ENCODE results near the gene TDRD12. TPM values are rescaled to one million over a fixed set of nuclear protein-coding genes. Genes with fewer than 3 reads are reported as not detected.
"Not testable (repeated sequence)": the region's sequence is repeated elsewhere in the genome, so short reads cannot be mapped to it uniquely, and the experiment has no call there.

The TDRD12 gene
- total and polyA plus RNA-seq, 5 donors = 0.06 to 1.0 (median 0.13) TPM; not detected in 1

- Histone ChIP-seq H3K4me3 (ENCODE audit: low read length) (no peak overlapping the region), H3K27me3 (ENCODE audit: control insufficient read depth, insufficient read depth) (no peaks in the 10 kb centered on the region), H3K27ac (ENCODE audit: low read length) (no peak overlapping the region), H3K9me3 (ENCODE audit: control insufficient read depth, low read length) (no peaks in the 10 kb centered on the region), H3K4me1 (ENCODE audit: control insufficient read depth, insufficient read depth, low read length) (no peaks in the 10 kb centered on the region)
- WGBS = 65% methylated on average over 5 of the region's 5 CpGs
- no peak for DNase-seq
- intact Hi-C loops (cut with DNase I) = no loop called here
- no peak for ATAC-seq
These were observed 28.9 kb downstream of the TDRD12 start for GRCh38 chr19:32748497-32748896.

- Histone ChIP-seq H3K4me1 (ENCODE audit: control insufficient read depth, insufficient read depth, low read length) (no peaks in the 10 kb centered on the region), H3K4me3 (ENCODE audit: low read length) (no peak overlapping the region), H3K27ac (ENCODE audit: low read length) (no peak overlapping the region), H3K9me3 (ENCODE audit: control insufficient read depth, low read length) (no peaks in the 10 kb centered on the region), H3K27me3 (ENCODE audit: control insufficient read depth, insufficient read depth) (no peaks in the 10 kb centered on the region)
- DNase-seq (no peak), ATAC-seq (no peak)
- WGBS = 68% methylated on average over 3 of the region's 3 CpGs
- intact Hi-C loops (cut with DNase I) = no loop called here
These were observed 29.4 kb downstream of the TDRD12 start for GRCh38 chr19:32748948-32749347.

GRCh38 chr19:32749361-32749760 lies 29.8 kb downstream of the TDRD12 start:
- Histone ChIP-seq H3K4me1 (ENCODE audit: control insufficient read depth, insufficient read depth, low read length) (no peaks in the 10 kb centered on the region), H3K27ac (ENCODE audit: low read length) (no peak overlapping the region), H3K27me3 (ENCODE audit: control insufficient read depth, insufficient read depth) (no peaks in the 10 kb centered on the region), H3K4me3 (ENCODE audit: low read length) (no peak overlapping the region), H3K9me3 (ENCODE audit: control insufficient read depth, low read length) (no peaks in the 10 kb centered on the region)
- DNase-seq (no peak), ATAC-seq (no peak)
- WGBS = 71% methylated on average over 6 of the region's 6 CpGs
- intact Hi-C loops (cut with DNase I) = no loop called here

GRCh38 chr19:32750441-32751055 lies 31.0 kb downstream of the TDRD12 start:
- no peak overlapping the region for H3K4me3 ChIP-seq (ENCODE audit: low read length)
- H3K9me3 ChIP-seq (ENCODE audit: control insufficient read depth, low read length) = no peaks in the 10 kb centered on the region
- no peaks in the 10 kb centered on the region for H3K4me1 ChIP-seq (ENCODE audit: control insufficient read depth, insufficient read depth, low read length)
- H3K27ac ChIP-seq (ENCODE audit: low read length) = no peak overlapping the region
- DNase-seq = no peak
- WGBS = 58% methylated on average over 4 of the region's 4 CpGs
- H3K27me3 ChIP-seq (ENCODE audit: control insufficient read depth, insufficient read depth) = no peaks in the 10 kb centered on the region
- intact Hi-C loops (cut with DNase I) = no loop called here
- ATAC-seq = no peak

- WGBS = 78% methylated on average over 2 of the region's 2 CpGs
- ATAC-seq (no peak), DNase-seq (no peak)
- Histone ChIP-seq H3K9me3 (ENCODE audit: control insufficient read depth, low read length) (no peaks in the 10 kb centered on the region), H3K27me3 (ENCODE audit: control insufficient read depth, insufficient read depth) (no peaks in the 10 kb centered on the region), H3K4me1 (ENCODE audit: control insufficient read depth, insufficient read depth, low read length) (no peaks in the 10 kb centered on the region), H3K27ac (ENCODE audit: low read length) (no peak overlapping the region), H3K4me3 (ENCODE audit: low read length) (no peak overlapping the region)
- intact Hi-C loops (cut with DNase I) = no loop called here
These were observed 31.5 kb downstream of the TDRD12 start for GRCh38 chr19:32751066-32751465.

- Histone ChIP-seq H3K27ac (ENCODE audit: low read length) (no peak overlapping the region), H3K27me3 (ENCODE audit: control insufficient read depth, insufficient read depth) (no peaks in the 10 kb centered on the region), H3K9me3 (ENCODE audit: control insufficient read depth, low read length) (no peaks in the 10 kb centered on the region), H3K4me3 (ENCODE audit: low read length) (no peak overlapping the region), H3K4me1 (ENCODE audit: control insufficient read depth, insufficient read depth, low read length) (no peaks in the 10 kb centered on the region)
- DNase-seq = no peak
- no peak for ATAC-seq
- intact Hi-C loops (cut with DNase I) = no loop called here
- WGBS = 74% methylated on average over 3 of the region's 3 CpGs
These were observed 37.6 kb downstream of the TDRD12 start for GRCh38 chr19:32757189-32757588.

GRCh38 chr19:32765365-32765764 lies 45.8 kb downstream of the TDRD12 start:
- 88% methylated on average over 5 of the region's 5 CpGs for WGBS
- H3K4me1 ChIP-seq (ENCODE audit: control insufficient read depth, insufficient read depth, low read length); H3K27me3 ChIP-seq (ENCODE audit: control insufficient read depth, insufficient read depth); intact Hi-C loops (cut with DNase I); H3K4me3 ChIP-seq (ENCODE audit: low read length); H3K27ac ChIP-seq (ENCODE audit: low read length); DNase-seq; H3K9me3 ChIP-seq (ENCODE audit: control insufficient read depth, low read length); ATAC-seq: not testable (repeated sequence)

GRCh38 chr19:32767951-32768679 lies 48.5 kb downstream of the TDRD12 start:
- Histone ChIP-seq H3K4me1 (ENCODE audit: control insufficient read depth, insufficient read depth, low read length) (no peaks in the 10 kb centered on the region), H3K4me3 (ENCODE audit: low read length) (no peak overlapping the region), H3K27ac (ENCODE audit: low read length) (no peak overlapping the region), H3K9me3 (ENCODE audit: control insufficient read depth, low read length) (no peaks in the 10 kb centered on the region), H3K27me3 (ENCODE audit: control insufficient read depth, insufficient read depth) (no peaks in the 10 kb centered on the region)
- ATAC-seq (no peak), DNase-seq (no peak)
- WGBS = 88% methylated on average over 6 of the region's 6 CpGs
- intact Hi-C loops (cut with DNase I) = no loop called here

- H3K4me3 ChIP-seq (ENCODE audit: low read length) = no peak overlapping the region
These were observed 52.0 kb downstream of the TDRD12 start for GRCh38 chr19:32771596-32771995.

GRCh38 chr19:32773126-32773525 lies 53.6 kb downstream of the TDRD12 start:
- no peaks in the 10 kb centered on the region for H3K27me3 ChIP-seq (ENCODE audit: control insufficient read depth, insufficient read depth)
- intact Hi-C loops (cut with DNase I) = no loop called here
- DNase-seq = no peak
- H3K4me1 ChIP-seq (ENCODE audit: control insufficient read depth, insufficient read depth, low read length) = no peaks in the 10 kb centered on the region
- no peaks in the 10 kb centered on the region for H3K9me3 ChIP-seq (ENCODE audit: control insufficient read depth, low read length)
- 66% methylated on average over 4 of the region's 4 CpGs for WGBS
- no peak overlapping the region for H3K27ac ChIP-seq (ENCODE audit: low read length)
- H3K4me3 ChIP-seq (ENCODE audit: low read length) = no peak overlapping the region
- no peak for ATAC-seq

More at GRCh38 chr19:32771596-32771995, 52.0 kb downstream of the TDRD12 start:
- 83% methylated on average over 5 of the region's 5 CpGs for WGBS
- ATAC-seq (no peak), DNase-seq (no peak)
- no peaks in the 10 kb centered on the region for H3K9me3 ChIP-seq (ENCODE audit: control insufficient read depth, low read length)
- intact Hi-C loops (cut with DNase I) = no loop called here
- no peaks in the 10 kb centered on the region for H3K4me1 ChIP-seq (ENCODE audit: control insufficient read depth, insufficient read depth, low read length)
- no peak overlapping the region for H3K27ac ChIP-seq (ENCODE audit: low read length)
- no peaks in the 10 kb centered on the region for H3K27me3 ChIP-seq (ENCODE audit: control insufficient read depth, insufficient read depth)

GRCh38 chr19:32779082-32779481 lies 59.5 kb downstream of the TDRD12 start:
- H3K9me3 ChIP-seq (ENCODE audit: control insufficient read depth, low read length) = no peaks in the 10 kb centered on the region
- no peaks in the 10 kb centered on the region for H3K4me1 ChIP-seq (ENCODE audit: control insufficient read depth, insufficient read depth, low read length)
- intact Hi-C loops (cut with DNase I) = no loop called here
- H3K4me3 ChIP-seq (ENCODE audit: low read length) = no peak overlapping the region
- no peaks in the 10 kb centered on the region for H3K27me3 ChIP-seq (ENCODE audit: control insufficient read depth, insufficient read depth)
- DNase-seq = no peak
- no peak for ATAC-seq
- 75% methylated on average over 7 of the region's 7 CpGs for WGBS
- no peak overlapping the region for H3K27ac ChIP-seq (ENCODE audit: low read length)

Data from right cardiac atrium (tissue), 5 donors.